ENCODE results near the gene GFY. TPM values are rescaled to one million over a fixed set of nuclear protein-coding genes. Genes with fewer than 3 reads are reported as not detected.
A peak's percentile ranks its signal among the peaks of the same experiment; 100 is the strongest.

The GFY gene
- total RNA-seq, 6 experiments from 2014 or later: not detected

DNA sequence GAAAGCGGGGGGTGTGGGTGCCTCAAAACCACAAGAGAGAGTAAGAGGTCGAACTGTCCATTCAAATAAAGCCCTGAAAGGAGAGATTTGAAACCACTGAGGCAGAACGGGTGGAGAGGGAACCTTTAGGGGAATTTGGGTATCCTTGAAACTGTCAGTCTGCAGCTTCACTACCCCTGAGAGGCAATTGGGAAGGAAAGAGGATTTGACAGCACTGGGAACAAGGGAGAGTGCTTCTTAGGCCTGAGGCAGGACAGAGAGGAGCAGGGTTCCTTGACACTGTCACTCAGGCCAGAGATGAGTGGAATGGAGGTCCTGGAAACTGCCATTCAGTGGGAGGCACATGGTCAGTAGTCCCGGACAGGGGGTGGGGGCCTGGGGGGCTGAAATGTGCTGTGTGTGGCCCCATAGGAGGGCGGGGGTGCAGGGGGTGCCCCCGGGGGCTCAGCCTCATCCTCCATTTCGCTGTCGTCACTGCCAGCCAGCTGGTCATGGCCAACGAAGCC, 5.0 kb downstream of the GFY start:
- Mint-ChIP-seq H3K4me3 (no peak overlapping the region), H3K9me3 (peaks cover 5% of the 10 kb centered on the region; the same call in 1 of the 2 replicates), H3K4me1 (ENCODE audit: low read depth) (no peaks in the 10 kb centered on the region), H3K27ac (no peak overlapping the region), H3K27me3 (ENCODE audit: insufficient read depth) (peaks cover 67% of the 10 kb centered on the region), H3K36me3 (ENCODE audit: low read depth) (no peaks in the 10 kb centered on the region; the same call in 1 of the 2 replicates)
- TF ChIP-seq, protein P1, sequence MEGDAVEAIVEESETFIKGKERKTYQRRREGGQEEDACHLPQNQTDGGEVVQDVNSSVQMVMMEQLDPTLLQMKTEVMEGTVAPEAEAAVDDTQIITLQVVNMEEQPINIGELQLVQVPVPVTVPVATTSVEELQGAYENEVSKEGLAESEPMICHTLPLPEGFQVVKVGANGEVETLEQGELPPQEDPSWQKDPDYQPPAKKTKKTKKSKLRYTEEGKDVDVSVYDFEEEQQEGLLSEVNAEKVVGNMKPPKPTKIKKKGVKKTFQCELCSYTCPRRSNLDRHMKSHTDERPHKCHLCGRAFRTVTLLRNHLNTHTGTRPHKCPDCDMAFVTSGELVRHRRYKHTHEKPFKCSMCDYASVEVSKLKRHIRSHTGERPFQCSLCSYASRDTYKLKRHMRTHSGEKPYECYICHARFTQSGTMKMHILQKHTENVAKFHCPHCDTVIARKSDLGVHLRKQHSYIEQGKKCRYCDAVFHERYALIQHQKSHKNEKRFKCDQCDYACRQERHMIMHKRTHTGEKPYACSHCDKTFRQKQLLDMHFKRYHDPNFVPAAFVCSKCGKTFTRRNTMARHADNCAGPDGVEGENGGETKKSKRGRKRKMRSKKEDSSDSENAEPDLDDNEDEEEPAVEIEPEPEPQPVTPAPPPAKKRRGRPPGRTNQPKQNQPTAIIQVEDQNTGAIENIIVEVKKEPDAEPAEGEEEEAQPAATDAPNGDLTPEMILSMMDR (IDR thresholded peaks at IDR 0.05): no peak
- DNase-seq: no peak

DNA sequence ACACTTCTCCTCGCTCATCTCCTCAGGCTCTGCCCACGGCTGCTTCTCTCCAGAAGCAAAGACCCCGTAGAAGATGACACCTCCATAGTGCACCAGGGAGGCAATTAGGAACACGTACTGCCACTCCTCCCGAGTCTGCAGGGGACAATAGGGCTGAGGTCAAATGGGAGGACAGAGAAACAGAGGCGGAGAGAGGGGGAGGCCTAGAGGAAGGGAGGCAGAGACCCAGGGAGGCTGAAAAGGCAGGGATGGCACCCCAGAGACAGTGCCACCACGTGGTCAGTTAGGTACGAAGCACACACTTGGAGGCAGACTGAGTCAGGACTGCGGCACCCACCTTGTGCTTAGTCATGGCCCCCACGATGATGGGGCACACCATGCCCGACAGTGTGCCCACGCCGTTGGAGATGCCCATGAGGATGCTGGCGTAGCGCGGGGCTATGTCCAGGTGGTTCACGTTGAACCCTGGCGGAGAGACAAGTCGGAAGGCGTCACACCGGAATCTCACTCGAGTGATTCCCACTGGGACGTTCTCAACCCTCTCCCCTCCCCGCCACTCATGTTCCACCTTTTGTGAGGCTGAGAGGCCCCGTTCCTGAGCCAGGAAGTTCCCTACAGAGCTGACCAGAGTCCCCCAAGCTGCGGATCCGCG, 5.6 kb downstream of the GFY start:
- Mint-ChIP-seq H3K4me3 (no peak overlapping the region), H3K27ac (no peak overlapping the region), H3K36me3 (ENCODE audit: low read depth) (no peaks in the 10 kb centered on the region; the same call in 1 of the 2 replicates), H3K27me3 (ENCODE audit: insufficient read depth) (peaks cover 66% of the 10 kb centered on the region), H3K9me3 (peaks cover 5% of the 10 kb centered on the region; the same call in 1 of the 2 replicates), H3K4me1 (ENCODE audit: low read depth) (no peaks in the 10 kb centered on the region)
- DNase-seq: no peak
- TF ChIP-seq, protein P1 (IDR thresholded peaks at IDR 0.05): peak; percentile 54; the same call in 1 of the 2 replicates

DNA sequence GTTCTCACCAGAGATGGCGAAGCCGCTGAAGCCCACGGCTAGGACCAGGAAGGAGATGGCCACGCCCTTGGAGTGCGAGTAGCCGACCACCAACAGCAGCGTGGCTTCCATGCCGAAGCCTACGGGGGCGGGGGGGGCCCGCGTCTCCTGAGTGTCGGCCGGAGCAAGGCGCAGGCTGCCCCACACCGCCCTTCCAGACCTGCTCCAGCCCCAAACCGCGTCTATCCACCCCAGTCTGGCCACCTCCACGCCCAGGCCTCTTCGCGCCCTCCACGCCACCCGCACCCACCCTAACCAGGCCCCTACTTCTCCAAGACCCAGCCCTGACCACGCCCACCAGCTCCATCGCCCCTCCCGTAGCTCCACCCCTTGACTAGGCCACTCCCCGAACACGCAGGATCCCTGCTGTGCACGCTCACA, 6.2 kb downstream of the GFY start:
- no peak for DNase-seq
- no peaks in the 10 kb centered on the region for H3K4me1 Mint-ChIP-seq (ENCODE audit: low read depth)

DNA sequence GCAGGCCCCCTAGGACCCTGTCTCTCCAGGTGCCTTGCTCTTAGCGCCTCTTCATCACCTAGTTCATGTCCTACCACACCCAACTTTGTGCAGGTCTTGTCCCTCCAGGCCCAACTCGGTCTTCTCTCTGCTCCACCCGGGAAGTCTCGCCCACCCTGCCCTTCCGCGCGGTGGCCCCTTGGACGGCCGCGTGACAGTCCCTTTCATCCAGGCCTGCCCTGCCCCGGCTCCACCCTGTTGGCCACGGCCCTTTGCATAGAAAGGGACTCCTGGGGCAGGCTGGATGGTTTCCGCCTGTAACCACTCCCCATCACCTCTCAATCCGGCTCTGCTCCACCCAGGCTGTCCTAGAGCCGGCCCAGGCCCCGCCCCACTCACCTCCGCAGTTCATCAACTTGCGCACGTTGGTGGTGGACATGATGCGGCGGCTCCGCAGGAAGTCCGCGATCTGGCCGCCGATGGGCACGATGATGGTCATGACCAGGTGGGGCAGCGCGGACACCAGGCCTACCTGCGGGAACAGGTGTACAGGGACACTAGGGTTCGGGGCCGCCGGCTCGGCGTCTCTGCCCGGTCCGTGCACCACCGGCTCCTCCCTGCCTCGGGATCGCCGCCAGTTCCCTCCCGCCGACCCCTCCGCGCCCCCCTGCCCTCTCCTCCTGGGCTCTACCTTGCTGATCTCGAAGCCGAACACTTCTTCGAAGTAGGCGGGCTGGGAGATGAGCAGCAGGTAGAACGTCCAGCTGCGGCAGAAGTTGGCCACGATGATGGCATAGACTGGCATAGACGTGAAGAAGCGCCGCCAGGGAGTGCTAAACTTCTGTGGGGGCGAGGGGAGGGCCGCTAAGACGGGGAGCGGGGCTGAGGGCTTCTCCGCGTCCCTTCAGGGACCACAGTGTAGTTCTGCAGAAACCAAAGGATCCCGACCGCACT, 7.2 kb downstream of the GFY start:
- H3K27ac Mint-ChIP-seq: no peak overlapping the region
- no peaks in the 10 kb centered on the region for H3K4me1 Mint-ChIP-seq (ENCODE audit: low read depth)
- H3K4me3 Mint-ChIP-seq: no peak overlapping the region
- H3K36me3 Mint-ChIP-seq (ENCODE audit: low read depth): no peaks in the 10 kb centered on the region; the same call in 1 of the 2 replicates
- H3K27me3 Mint-ChIP-seq (ENCODE audit: insufficient read depth): peaks cover 64% of the 10 kb centered on the region
- TF ChIP-seq, protein P1 (IDR thresholded peaks at IDR 0.05): no peak
- H3K9me3 Mint-ChIP-seq: peaks cover 5% of the 10 kb centered on the region; the same call in 1 of the 2 replicates
- DNase-seq: no peak

More for the DNA sequence above, 6.2 kb downstream of the GFY start:
- TF ChIP-seq, protein P1 (IDR thresholded peaks at IDR 0.05): no peak
- H3K4me3 Mint-ChIP-seq: no peak overlapping the region
- H3K36me3 Mint-ChIP-seq (ENCODE audit: low read depth): no peaks in the 10 kb centered on the region; the same call in 1 of the 2 replicates
- H3K27me3 Mint-ChIP-seq (ENCODE audit: insufficient read depth): peaks cover 68% of the 10 kb centered on the region
- no peak overlapping the region for H3K27ac Mint-ChIP-seq
- H3K9me3 Mint-ChIP-seq: peaks cover 5% of the 10 kb centered on the region; the same call in 1 of the 2 replicates

DNA sequence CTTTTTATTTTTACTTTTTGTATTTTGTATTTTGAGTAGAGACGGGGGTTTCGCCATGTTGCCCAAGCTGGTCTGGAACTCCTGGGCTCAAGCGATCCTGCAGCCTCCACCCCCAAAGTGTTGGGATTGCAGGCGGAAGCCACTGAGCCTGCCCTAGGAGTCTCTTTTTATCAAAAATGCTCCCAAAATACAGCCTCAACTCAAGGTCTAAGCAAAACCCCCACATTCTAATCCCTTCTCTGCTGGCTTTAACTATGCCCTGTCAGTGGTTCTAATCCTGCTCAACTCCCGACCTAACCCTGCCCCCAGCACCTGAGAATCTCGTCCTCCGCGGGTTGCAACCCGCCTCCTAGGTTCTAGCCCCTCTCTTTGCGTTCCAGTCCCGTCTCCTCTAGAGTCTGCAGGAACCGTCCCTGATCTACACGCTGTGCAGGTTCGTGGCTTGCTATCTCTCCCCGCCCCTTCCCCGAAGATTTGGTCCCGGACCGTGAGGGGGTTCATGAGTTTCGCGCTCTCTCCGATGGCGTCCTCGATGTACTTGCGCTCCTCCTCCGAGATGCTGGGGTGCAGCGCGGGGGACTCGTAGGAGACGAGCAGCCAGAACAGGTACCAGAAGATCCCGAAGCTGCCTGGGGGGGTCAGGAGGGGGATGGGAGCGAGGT, 8.2 kb downstream of the GFY start:
- peaks cover 65% of the 10 kb centered on the region for H3K27me3 Mint-ChIP-seq (ENCODE audit: insufficient read depth)

More for the DNA sequence above, 8.2 kb downstream of the GFY start:
- H3K27ac Mint-ChIP-seq: no peak overlapping the region
- peaks cover 5% of the 10 kb centered on the region; the same call in 1 of the 2 replicates for H3K9me3 Mint-ChIP-seq
- no peak for DNase-seq
- no peaks in the 10 kb centered on the region; the same call in 1 of the 2 replicates for H3K36me3 Mint-ChIP-seq (ENCODE audit: low read depth)
- H3K4me1 Mint-ChIP-seq (ENCODE audit: low read depth): no peaks in the 10 kb centered on the region
- TF ChIP-seq, protein P1 (IDR thresholded peaks at IDR 0.05): no peak
- no peak overlapping the region for H3K4me3 Mint-ChIP-seq

Measured in HFFc6 (cell line).